HEK293T (cell line): ENCODE results near the gene RPTOR.
A peak's percentile ranks its signal among the peaks of the same experiment; 100 is the strongest.

Source experiments
- ARNT ChIP-seq: fragments of 450-650 bp; IDR thresholded peaks from 2 replicates; pipeline ENCODE4 v1.6.1; 2017; ENCODE audit warnings: mild to moderate bottlenecking
- BHLHE40 ChIP-seq: fragments of 450-650 bp; IDR thresholded peaks from 2 replicates; pipeline ENCODE4 v1.6.1; 2016; ENCODE audit warnings: mild to moderate bottlenecking, moderate library complexity, borderline replicate concordance
- ELF4 ChIP-seq: fragments of 450-650 bp; IDR thresholded peaks from 2 replicates; pipeline ENCODE4 v1.6.1; 2017; ENCODE audit warnings: antibody characterized with exemption
- FOXA1 ChIP-seq: fragments of 450-650 bp; IDR thresholded peaks from 2 replicates; pipeline ENCODE4 v1.6.1; 2016; ENCODE audit warnings: mild to moderate bottlenecking
- FOXK2 ChIP-seq: fragments of 450-650 bp; IDR thresholded peaks from 2 replicates; pipeline ENCODE4 v1.6.1; 2016; ENCODE audit warnings: mild to moderate bottlenecking
- FOXM1 ChIP-seq: fragments of 450-650 bp; IDR thresholded peaks from 2 replicates; pipeline ENCODE4 v1.6.1; 2017; ENCODE audit warnings: mild to moderate bottlenecking, borderline replicate concordance
- NFRKB ChIP-seq: fragments of 450-650 bp; IDR thresholded peaks from 2 replicates; pipeline ENCODE4 v1.6.1; 2016; ENCODE audit warnings: mild to moderate bottlenecking, moderate library complexity
- PKNOX1 ChIP-seq: fragments of 450-650 bp; IDR thresholded peaks from 2 replicates; pipeline ENCODE4 v1.6.1; 2016
- SP1 ChIP-seq: fragments of 450-650 bp; IDR thresholded peaks from 2 replicates; pipeline ENCODE4 v1.6.1; 2017
- SUZ12 ChIP-seq: fragments of 450-650 bp; IDR thresholded peaks from 2 replicates; pipeline ENCODE4 v1.6.1; 2016; ENCODE audit warnings: mild to moderate bottlenecking
- TARDBP ChIP-seq: fragments of 450-650 bp; IDR thresholded peaks from 2 replicates; pipeline ENCODE4 v1.6.1; 2016
- ZNF384 ChIP-seq: fragments of 450-650 bp; IDR thresholded peaks from 2 replicates; pipeline ENCODE4 v1.6.1; 2016

GRCh38 chr17:80777274-80777673, 232.6 kb downstream of the RPTOR start:
- TF ChIP-seq TARDBP (no peak), ELF4 (no peak), FOXM1 (no peak), FOXK2 (no peak), ARNT (no peak), SP1 (no peak), PKNOX1 (peak; percentile 81), BHLHE40 (no peak), SUZ12 (no peak), FOXA1 (no peak), NFRKB (no peak), ZNF384 (peak; percentile 46; the same call in 1 of the 2 replicates)
